T-cell (primary cell): ENCODE results near the gene CDC42EP1. TPM values are rescaled to one million over a fixed set of nuclear protein-coding genes. Genes with fewer than 3 reads are reported as not detected.
A peak's percentile ranks its signal among the peaks of the same experiment; 100 is the strongest.

ENCODE experiments used
- ATAC-seq, 4 experiments: fragments of 200-7000 bp in 3 of 4; fragments of 150-1000 bp in 1 of 4; cut with Tn5 transposase; replicated peaks in 1 of 4; 1 replicate in 3 of 4; 2 replicates in 1 of 4; pipeline ENCODE4 v1.10.0; 2021; ENCODE audit warnings: moderate library complexity in 3 of 4, mild to moderate bottlenecking in 2 of 4, moderate number of reproducible peaks in 1 of 4
- CTCF ChIA-PET, 2 donors: fragments of 300-600 bp; sonication (Branson Sonifier 250); formaldehyde crosslinking; loops; one replicate each; lab custom pipeline; 2022; ENCODE audit warnings: antibody characterized with exemption in 2 of 2; lab: Charles Lee
- POLR2A ChIA-PET, 2 donors: fragments of 300-600 bp; sonication (Branson Sonifier 250); formaldehyde crosslinking; loops; one replicate each; lab custom pipeline; 2022; ENCODE audit warnings: antibody characterized with exemption in 2 of 2; lab: Charles Lee
- DNase-seq, 35 experiments: peaks; one replicate each; pipeline versions ENCODE4 v3.0.0 to v3.0.0-alpha.2; 2013 to 2023
- H3K27ac ChIP-seq: one replicate; pipeline ENCODE4 v1.5.1; 2013; ENCODE audit warnings: low read length
- H3K27me3 ChIP-seq, 2 experiments: replicated peaks in 1 of 2; 1 replicate in 1 of 2; 2 replicates in 1 of 2; pipeline versions ENCODE4 v1.6.1 to v1.7.0; 2013; ENCODE audit warnings: low read length in 1 of 2, mixed read lengths in 1 of 2; ENCODE audit not compliant: control insufficient read depth in 2 of 2, insufficient read depth in 2 of 2; ENCODE audit errors: extremely low read depth in 1 of 2
- H3K36me3 ChIP-seq, 2 donors: 1 replicate in 1 of 2; 2 replicates in 1 of 2; pipeline versions ENCODE4 v1.6.1 to v1.7.0; 2013; ENCODE audit warnings: low read length in 1 of 2; ENCODE audit not compliant: control insufficient read depth in 2 of 2, insufficient read depth in 1 of 2; ENCODE audit errors: extremely low read depth in 1 of 2
- H3K4me1 ChIP-seq, 2 experiments: 1 replicate in 1 of 2; 2 replicates in 1 of 2; pipeline versions ENCODE4 v1.6.1 to v1.7.0; 2013; ENCODE audit warnings: low read length in 2 of 2, mixed read lengths in 1 of 2; ENCODE audit not compliant: insufficient read depth in 2 of 2, control insufficient read depth in 1 of 2; ENCODE audit errors: extremely low read depth in 1 of 2
- H3K4me3 ChIP-seq, 2 donors: 1 replicate in 1 of 2; 2 replicates in 1 of 2; pipeline versions ENCODE4 v1.5.1 to v1.7.0; 2013; ENCODE audit warnings: mild to moderate bottlenecking in 2 of 2, low read length in 1 of 2, moderate library complexity in 1 of 2; ENCODE audit not compliant: control insufficient read depth in 1 of 2; ENCODE audit errors: extremely low read depth in 1 of 2
- H3K9me3 ChIP-seq: 2 replicates; pipeline ENCODE4 v1.7.0; 2013
- H3K27ac Mint-ChIP-seq, 2 donors: one replicate each; pipeline ENCODE4 v1.8.0; 2020 to 2021; ENCODE audit warnings: mild to moderate bottlenecking in 2 of 2, mixed read lengths in 2 of 2
- H3K27me3 Mint-ChIP-seq, 2 donors: one replicate each; pipeline ENCODE4 v1.8.0; 2021 to 2022; ENCODE audit warnings: mixed read lengths in 2 of 2
- H3K36me3 Mint-ChIP-seq: one replicate; pipeline ENCODE4 v1.8.0; 2021; ENCODE audit warnings: mixed read lengths
- H3K4me1 Mint-ChIP-seq, 3 donors: one replicate each; pipeline ENCODE4 v1.8.0; 2020 to 2022; ENCODE audit warnings: mixed read lengths in 3 of 3, mild to moderate bottlenecking in 1 of 3
- H3K4me3 Mint-ChIP-seq, 3 donors: one replicate each; pipeline ENCODE4 v1.8.0; 2020 to 2022; ENCODE audit warnings: mild to moderate bottlenecking in 3 of 3, mixed read lengths in 3 of 3, moderate library complexity in 3 of 3
- H3K9me3 Mint-ChIP-seq, 3 donors: one replicate each; pipeline ENCODE4 v1.8.0; 2020 to 2022; ENCODE audit warnings: mixed read lengths in 3 of 3
- WGBS: methylation state at CpG from one replicate; pipeline ENCODE4 v1.1.5; 2013; ENCODE audit warnings: missing lambda C conversion rate; ENCODE audit not compliant: insufficient coverage; 5-methylcytosine and 5-hydroxymethylcytosine counted together
- total RNA-seq, 35 experiments: library from RNA in 6 of 35; stranded (reverse) in 6 of 35; fragments of 120-200 nt in 1 of 35; gene quantifications; one replicate each; pipeline versions ENCODE4 v1.2.1 to v1.2.4 and lab custom pipeline; 2013 to 2026

Gene CDC42EP1
- total RNA-seq, 5 donors from 2014 or later (not counting 1 experiment from before 2014, with no cell fraction given) = 0.47 to 0.73 (median 0.62) TPM; not detected in 2

- ATAC-seq = no peak
- Histone ChIP-seq H3K27me3 (peaks cover 0 to 63% of the 10 kb centered on the region in 2 experiments), H3K4me3 (no peak overlapping the region), H3K4me1 (peaks cover 0 to 6% of the 10 kb centered on the region in 2 experiments), H3K36me3 (no peaks in the 10 kb centered on the region), H3K27ac (no peak overlapping the region), H3K9me3 (no peaks in the 10 kb centered on the region)
- DNase-seq = no peak
- H3K4me3 Mint-ChIP-seq = no peak overlapping the region
- H3K27ac Mint-ChIP-seq = no peak overlapping the region
- ChIA-PET CTCF (no interaction called here), POLR2A (interaction anchor here (0.7 kb wide), 2 partner anchors 47 to 260 kb away, joined by 6 to 7 read pairs; no protein-coding TSS in a partner anchor)
- H3K27me3 Mint-ChIP-seq = peaks cover 25 to 44% of the 10 kb centered on the region in 2 donors
- H3K4me1 Mint-ChIP-seq = peaks cover 2 to 11% (median 4%) of the 10 kb centered on the region in 3 donors
- no peaks in the 10 kb centered on the region for H3K9me3 Mint-ChIP-seq
- H3K36me3 Mint-ChIP-seq = no peaks in the 10 kb centered on the region
Measured at GRCh38 chr22:37555029-37555428, 5.3 kb upstream of the CDC42EP1 start.

DNA sequence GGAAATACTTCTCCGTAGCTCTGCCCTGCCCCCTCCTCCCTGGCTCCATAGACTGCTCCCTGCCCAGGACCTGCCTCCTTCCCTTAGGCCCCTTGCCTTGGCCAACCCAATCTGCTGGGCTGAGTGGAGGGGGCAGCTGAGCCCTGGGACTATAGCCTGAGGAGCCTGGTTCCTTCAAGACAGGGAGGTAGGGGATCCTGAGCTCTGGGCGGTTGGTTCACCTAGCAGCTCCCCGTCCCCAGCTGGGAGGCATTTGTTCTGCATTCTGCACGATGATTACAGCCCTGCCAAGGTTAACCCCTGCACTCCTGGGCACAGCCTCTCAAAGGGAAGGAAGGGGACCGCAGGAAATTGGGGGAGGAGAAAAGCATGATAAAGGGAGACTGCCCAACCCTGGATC, 3.6 kb upstream of the CDC42EP1 start:
- Mint-ChIP-seq H3K27ac (no peak overlapping the region), H3K4me3 (no peak overlapping the region), H3K4me1 (peaks cover 7 to 16% (median 9%) of the 10 kb centered on the region in 3 donors), H3K27me3 (peaks cover 26 to 48% of the 10 kb centered on the region in 2 donors), H3K9me3 (no peaks in the 10 kb centered on the region), H3K36me3 (no peaks in the 10 kb centered on the region)
- 0% methylated on average over 3 of the region's 5 CpGs for whole genome bisulfite sequencing
- Histone ChIP-seq H3K9me3 (no peaks in the 10 kb centered on the region), H3K36me3 (no peaks in the 10 kb centered on the region), H3K4me1 (peaks cover 4 to 19% of the 10 kb centered on the region in 2 experiments), H3K4me3 (no peak overlapping the region), H3K27ac (no peak overlapping the region), H3K27me3 (peaks cover 2 to 68% of the 10 kb centered on the region in 2 experiments)
- no peak for ATAC-seq
- ChIA-PET POLR2A (no interaction called here), CTCF (interaction anchor here in 1 of 2 donors (1.5 kb wide), 1 partner anchor 36 kb away, joined by 4 read pairs; no protein-coding TSS in a partner anchor)
- no peak for DNase-seq

GRCh38 chr22:37557321-37558001, 2.8 kb upstream of the CDC42EP1 start:
- no peaks in the 10 kb centered on the region for H3K36me3 ChIP-seq
- peaks cover 4 to 27% of the 10 kb centered on the region in 2 experiments for H3K4me1 ChIP-seq
- Mint-ChIP-seq H3K4me3 (no peak overlapping the region), H3K27me3 (peaks cover 33 to 55% of the 10 kb centered on the region in 2 donors), H3K36me3 (no peaks in the 10 kb centered on the region), H3K9me3 (no peaks in the 10 kb centered on the region), H3K27ac (no peak overlapping the region), H3K4me1 (peaks cover 15 to 24% (median 16%) of the 10 kb centered on the region in 3 donors)
- H3K27me3 ChIP-seq = peaks cover 2 to 69% of the 10 kb centered on the region in 2 experiments
- no peak overlapping the region for H3K27ac ChIP-seq
- H3K9me3 ChIP-seq = no peaks in the 10 kb centered on the region
- no peak for DNase-seq
- POLR2A ChIA-PET = no interaction called here
- CTCF ChIA-PET = interaction anchor here in 1 of 2 donors (1.5 kb wide), 1 partner anchor 35 kb away, joined by 4 read pairs; no protein-coding TSS in a partner anchor
- no peak for ATAC-seq
- WGBS = 90% methylated on average over 3 of the region's 7 CpGs
- H3K4me3 ChIP-seq = no peak overlapping the region

GRCh38 chr22:37558815-37559214, 1.5 kb upstream of the CDC42EP1 start:
- H3K27me3 Mint-ChIP-seq = peaks cover 33 to 58% of the 10 kb centered on the region in 2 donors

GRCh38 chr22:37559521-37559900, 769 bp upstream of the CDC42EP1 start:
- Mint-ChIP-seq H3K36me3 (no peaks in the 10 kb centered on the region), H3K4me1 (peaks cover 15 to 26% (median 16%) of the 10 kb centered on the region in 3 donors), H3K4me3 (peak overlapping the region in 2 of 3 donors; percentile 6 to 65), H3K27me3 (peaks cover 29 to 57% of the 10 kb centered on the region in 2 donors), H3K27ac (no peak overlapping the region), H3K9me3 (no peaks in the 10 kb centered on the region)
- H3K36me3 ChIP-seq = no peaks in the 10 kb centered on the region
- peaks cover 2 to 71% of the 10 kb centered on the region in 2 experiments for H3K27me3 ChIP-seq
- no peak overlapping the region for H3K4me3 ChIP-seq
- no peak overlapping the region for H3K27ac ChIP-seq
- H3K9me3 ChIP-seq = no peaks in the 10 kb centered on the region
- peaks cover 4 to 27% of the 10 kb centered on the region in 2 experiments for H3K4me1 ChIP-seq
- WGBS = no CpG with 5 or more reads among the region's 6 CpGs
- no peak for DNase-seq
- no peak for ATAC-seq
- ChIA-PET POLR2A (no interaction called here), CTCF (interaction anchor here in 1 of 2 donors (1.0 to 1.1 kb wide), 2 partner anchors 7 to 20 kb away, joined by 3 read pairs; no protein-coding TSS in a partner anchor)

More at GRCh38 chr22:37558815-37559214, 1.5 kb upstream of the CDC42EP1 start:
- H3K27ac ChIP-seq = no peak overlapping the region
- H3K4me1 ChIP-seq = peaks cover 4 to 27% of the 10 kb centered on the region in 2 experiments
- ATAC-seq (no peak), DNase-seq (no peak)
- no peaks in the 10 kb centered on the region for H3K9me3 Mint-ChIP-seq
- H3K9me3 ChIP-seq = no peaks in the 10 kb centered on the region
- H3K27me3 ChIP-seq = peaks cover 2 to 68% of the 10 kb centered on the region in 2 experiments
- ChIA-PET POLR2A (no interaction called here), CTCF (interaction anchor here in 1 of 2 donors (1.1 kb wide), 1 partner anchor 8 kb away, joined by 3 read pairs; no protein-coding TSS in a partner anchor)
- peaks cover 15 to 24% (median 16%) of the 10 kb centered on the region in 3 donors for H3K4me1 Mint-ChIP-seq
- WGBS = 96% methylated on average over 6 of the region's 7 CpGs
- no peak overlapping the region for H3K4me3 ChIP-seq
- H3K36me3 Mint-ChIP-seq = no peaks in the 10 kb centered on the region
- no peaks in the 10 kb centered on the region for H3K36me3 ChIP-seq
- peak overlapping the region in 1 of 3 donors; percentile 65 for H3K4me3 Mint-ChIP-seq
- H3K27ac Mint-ChIP-seq = no peak overlapping the region

DNA sequence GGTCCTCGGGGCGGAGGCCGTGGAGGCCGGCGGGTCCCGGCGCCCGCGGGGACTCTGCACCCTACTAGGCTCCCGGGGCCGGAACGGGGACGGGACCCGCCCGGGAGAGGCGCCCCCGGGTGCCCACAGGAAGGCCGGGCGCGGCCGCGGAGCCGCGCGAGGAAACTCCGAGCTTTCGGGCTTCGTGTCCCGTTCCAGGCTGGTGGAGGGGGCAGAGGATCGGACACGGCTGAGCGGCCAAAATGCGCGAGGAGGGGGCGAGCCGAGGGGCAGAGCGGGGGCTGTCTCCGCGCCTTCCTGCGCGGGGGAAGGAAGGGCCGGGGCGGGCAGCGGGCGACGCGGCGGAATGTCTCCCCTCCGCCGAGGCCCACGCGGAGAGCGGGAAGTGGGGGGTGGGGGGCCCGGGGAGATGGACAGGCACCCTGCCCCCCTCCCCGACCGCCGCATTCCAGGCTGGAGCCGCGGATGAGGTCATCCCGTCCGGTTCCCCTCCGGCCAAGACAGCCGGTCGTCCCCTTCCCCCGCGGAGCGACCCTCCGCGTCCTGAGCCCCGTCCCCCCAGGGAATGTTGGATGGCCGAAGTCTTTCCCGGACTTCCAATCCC, 430 bp downstream of the CDC42EP1 start:
- H3K27ac ChIP-seq = no peak overlapping the region
- H3K36me3 ChIP-seq = no peaks in the 10 kb centered on the region
- Mint-ChIP-seq H3K27me3 (peaks cover 29 to 57% of the 10 kb centered on the region in 2 donors), H3K4me3 (peak overlapping the region; percentile 57 to 77 (median 59)), H3K4me1 (peaks cover 15 to 24% (median 18%) of the 10 kb centered on the region in 3 donors), H3K36me3 (no peaks in the 10 kb centered on the region), H3K27ac (no peak overlapping the region), H3K9me3 (no peaks in the 10 kb centered on the region)
- WGBS = 2% methylated on average over 53 of the region's 72 CpGs
- ChIA-PET POLR2A (no interaction called here), CTCF (interaction anchor here in 1 of 2 donors (0.9 to 1.3 kb wide), 3 partner anchors 14 to 21 kb away, joined by 3 to 5 read pairs (median 3); no protein-coding TSS in a partner anchor)
- H3K9me3 ChIP-seq = no peaks in the 10 kb centered on the region
- peak in 1 of 35 experiments; percentile 12 for DNase-seq
- H3K4me3 ChIP-seq = peak overlapping the region; percentile 7 to 35
- H3K27me3 ChIP-seq = peaks cover 2 to 72% of the 10 kb centered on the region in 2 experiments
- peak; percentile 31 to 43 (median 38) for ATAC-seq
- peaks cover 4 to 28% of the 10 kb centered on the region in 2 experiments for H3K4me1 ChIP-seq
